Stomach (tissue), 4 donors: ENCODE results near the gene KITLG.

Experiments used
- EP300 ChIP-seq: sonication (generic); formaldehyde crosslinking; IDR thresholded peaks from one replicate; pipeline ENCODE4 v1.6.1; 2017; ENCODE audit warnings: antibody characterized with exemption
- POLR2A ChIP-seq, 4 donors: fragments of 450-650 bp; IDR thresholded peaks; one replicate each; pipeline ENCODE4 v1.6.1; 2016; ENCODE audit warnings: antibody characterized with exemption in 4 of 4, control low read depth in 2 of 4, mild to moderate bottlenecking in 1 of 4, moderate library complexity in 1 of 4
- POLR2AphosphoS5 ChIP-seq, 3 donors: sonication (generic); formaldehyde crosslinking; IDR thresholded peaks; one replicate each; pipeline ENCODE4 v1.6.1; 2016; ENCODE audit warnings: antibody characterized with exemption in 3 of 3
- TF ChIP-seq, protein P1 (sequence below), 7 experiments: fragments of 450-650 bp in 4 of 7; fragments of 200-600 bp in 3 of 7; sonication (generic) in 3 of 7; IDR thresholded peaks; one replicate each; pipeline ENCODE4 v1.5.1; 2016 to 2019; ENCODE audit warnings: antibody characterized with exemption in 7 of 7, control low read depth in 2 of 7, mild to moderate bottlenecking in 1 of 7

DNA sequence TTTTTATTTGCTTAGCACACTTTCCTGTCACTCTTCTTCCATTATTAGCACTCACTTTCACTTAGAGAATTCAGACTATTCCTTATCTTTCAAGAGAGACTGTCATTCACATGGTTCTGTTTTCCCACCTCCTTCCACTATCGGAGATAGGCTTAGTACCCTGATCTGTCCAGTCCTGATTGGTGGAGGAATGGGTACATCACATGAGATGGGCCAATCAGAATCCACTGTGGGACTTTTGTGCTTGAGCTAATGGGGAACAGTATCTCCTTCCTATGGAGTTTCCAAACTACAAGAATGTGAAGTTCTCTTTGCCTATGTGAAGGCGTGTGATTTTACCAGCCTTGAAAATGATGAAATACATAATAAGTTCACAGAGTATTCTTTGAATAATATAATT lies 4.8 kb upstream of the KITLG start:
- TF ChIP-seq POLR2AphosphoS5 (IDR thresholded peaks at IDR 0.05) (no peak), POLR2A (IDR thresholded peaks at IDR 0.05) (no peak), EP300 (no peak)
- TF ChIP-seq, protein P1, sequence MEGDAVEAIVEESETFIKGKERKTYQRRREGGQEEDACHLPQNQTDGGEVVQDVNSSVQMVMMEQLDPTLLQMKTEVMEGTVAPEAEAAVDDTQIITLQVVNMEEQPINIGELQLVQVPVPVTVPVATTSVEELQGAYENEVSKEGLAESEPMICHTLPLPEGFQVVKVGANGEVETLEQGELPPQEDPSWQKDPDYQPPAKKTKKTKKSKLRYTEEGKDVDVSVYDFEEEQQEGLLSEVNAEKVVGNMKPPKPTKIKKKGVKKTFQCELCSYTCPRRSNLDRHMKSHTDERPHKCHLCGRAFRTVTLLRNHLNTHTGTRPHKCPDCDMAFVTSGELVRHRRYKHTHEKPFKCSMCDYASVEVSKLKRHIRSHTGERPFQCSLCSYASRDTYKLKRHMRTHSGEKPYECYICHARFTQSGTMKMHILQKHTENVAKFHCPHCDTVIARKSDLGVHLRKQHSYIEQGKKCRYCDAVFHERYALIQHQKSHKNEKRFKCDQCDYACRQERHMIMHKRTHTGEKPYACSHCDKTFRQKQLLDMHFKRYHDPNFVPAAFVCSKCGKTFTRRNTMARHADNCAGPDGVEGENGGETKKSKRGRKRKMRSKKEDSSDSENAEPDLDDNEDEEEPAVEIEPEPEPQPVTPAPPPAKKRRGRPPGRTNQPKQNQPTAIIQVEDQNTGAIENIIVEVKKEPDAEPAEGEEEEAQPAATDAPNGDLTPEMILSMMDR (IDR thresholded peaks at IDR 0.05) = no peak
